ENCODE results near the gene LRTM2.

DNA sequence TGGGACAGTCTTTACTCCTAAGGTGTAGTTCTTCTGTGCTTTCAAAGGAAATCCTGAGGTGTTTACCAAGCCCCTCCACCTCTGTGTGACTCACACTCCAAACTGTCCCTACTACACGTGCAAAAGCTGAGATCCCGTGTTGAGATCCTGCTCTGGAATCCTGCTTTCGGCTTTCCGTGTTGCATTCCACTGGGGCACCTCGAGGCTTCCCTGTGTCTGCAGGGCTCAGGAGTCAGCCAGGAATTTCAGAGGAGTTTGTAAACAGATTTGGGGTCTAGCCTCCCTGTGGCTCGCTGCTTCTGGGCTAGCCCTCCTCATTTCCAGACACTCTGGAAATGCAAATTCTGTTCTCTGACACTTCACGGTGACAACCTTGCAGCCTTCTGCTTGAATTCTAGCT lies 49.7 kb downstream of the LRTM2 start:
- TF ChIP-seq, protein P1, sequence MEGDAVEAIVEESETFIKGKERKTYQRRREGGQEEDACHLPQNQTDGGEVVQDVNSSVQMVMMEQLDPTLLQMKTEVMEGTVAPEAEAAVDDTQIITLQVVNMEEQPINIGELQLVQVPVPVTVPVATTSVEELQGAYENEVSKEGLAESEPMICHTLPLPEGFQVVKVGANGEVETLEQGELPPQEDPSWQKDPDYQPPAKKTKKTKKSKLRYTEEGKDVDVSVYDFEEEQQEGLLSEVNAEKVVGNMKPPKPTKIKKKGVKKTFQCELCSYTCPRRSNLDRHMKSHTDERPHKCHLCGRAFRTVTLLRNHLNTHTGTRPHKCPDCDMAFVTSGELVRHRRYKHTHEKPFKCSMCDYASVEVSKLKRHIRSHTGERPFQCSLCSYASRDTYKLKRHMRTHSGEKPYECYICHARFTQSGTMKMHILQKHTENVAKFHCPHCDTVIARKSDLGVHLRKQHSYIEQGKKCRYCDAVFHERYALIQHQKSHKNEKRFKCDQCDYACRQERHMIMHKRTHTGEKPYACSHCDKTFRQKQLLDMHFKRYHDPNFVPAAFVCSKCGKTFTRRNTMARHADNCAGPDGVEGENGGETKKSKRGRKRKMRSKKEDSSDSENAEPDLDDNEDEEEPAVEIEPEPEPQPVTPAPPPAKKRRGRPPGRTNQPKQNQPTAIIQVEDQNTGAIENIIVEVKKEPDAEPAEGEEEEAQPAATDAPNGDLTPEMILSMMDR (IDR thresholded peaks at IDR 0.05), result no peak
- TF ChIP-seq EP300 (IDR thresholded peaks at IDR 0.05), result no peak
- no peak for TF ChIP-seq POLR2AphosphoS5 (IDR thresholded peaks at IDR 0.05)

All from gastroesophageal sphincter (tissue), 3 donors.